ENCODE data around the gene ZNF275. TPM values are rescaled to one million over a fixed set of nuclear protein-coding genes. Genes with fewer than 3 reads are reported as not detected.

The ZNF275 gene
- total and polyA plus RNA-seq, 2 donors (not counting 1 experiment from before 2014, with no cell fraction given): 8.8 to 17.6 TPM

- no peaks in the 10 kb centered on the region for H3K4me1 ChIP-seq (ENCODE audit: control insufficient read depth in 2 of 2, insufficient read depth in 2 of 2, low read length in 2 of 2)
- WGBS (ENCODE audit: insufficient coverage): 100% methylated on average over 7 of the region's 9 CpGs
Measured at GRCh38 chrX:153379508-153379907, 45.6 kb downstream of the ZNF275 start.

DNA sequence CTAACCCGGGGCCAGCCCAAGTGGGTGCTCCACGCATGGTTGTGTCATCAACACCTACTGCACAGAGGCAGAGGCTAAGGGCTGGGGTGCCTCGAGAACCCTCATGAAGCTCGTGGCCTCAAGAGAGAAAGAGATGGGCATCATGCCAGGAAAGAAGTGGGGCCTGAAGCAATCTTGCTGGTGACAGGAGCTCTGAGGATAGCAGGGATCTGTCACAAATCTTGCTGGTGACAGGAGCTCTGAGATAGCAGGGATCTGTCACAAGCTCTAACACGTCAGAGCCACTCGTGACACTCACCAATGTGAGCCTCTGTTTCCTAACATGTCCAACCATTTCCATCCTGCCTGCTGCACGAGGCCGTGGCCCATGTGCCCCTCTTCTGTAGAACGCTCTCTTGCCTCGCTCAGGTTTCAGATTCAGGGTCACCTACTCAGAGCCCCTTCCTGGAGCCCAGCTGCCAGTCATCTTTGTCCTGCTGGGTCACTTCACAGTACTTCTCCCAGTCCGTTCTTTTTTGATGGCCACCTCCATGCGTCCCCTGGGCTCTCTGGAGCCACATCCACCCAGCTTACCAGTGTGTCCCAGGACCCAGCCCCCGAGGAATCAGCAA is 46.1 kb downstream of the ZNF275 start:
- ChIA-PET POLR2A (no interaction called here), CTCF (interaction anchor here (0.6 kb wide), 1 partner anchor 61 kb away, joined by 3 read pairs; no protein-coding TSS in a partner anchor)
- H3K27ac ChIP-seq (ENCODE audit: low read length in 2 of 2): no peak overlapping the region
- intact Hi-C loops (cut with micrococcal nuclease): no loop called here
- ATAC-seq (ENCODE audit: low read depth) (no peak), DNase-seq (no peak)
- Mint-ChIP-seq H3K4me1 (no peaks in the 10 kb centered on the region), H3K27ac (no peak overlapping the region), H3K27me3 (no peaks in the 10 kb centered on the region), H3K4me3 (no peak overlapping the region), H3K9me3 (ENCODE audit: insufficient read depth) (no peaks in the 10 kb centered on the region)
- TF ChIP-seq EZH2 (IDR thresholded peaks at IDR 0.05; ENCODE audit: borderline replicate concordance, insufficient read depth, low read depth, low read length, poor library complexity, severe bottlenecking): no peak
- TF ChIP-seq, protein P1, sequence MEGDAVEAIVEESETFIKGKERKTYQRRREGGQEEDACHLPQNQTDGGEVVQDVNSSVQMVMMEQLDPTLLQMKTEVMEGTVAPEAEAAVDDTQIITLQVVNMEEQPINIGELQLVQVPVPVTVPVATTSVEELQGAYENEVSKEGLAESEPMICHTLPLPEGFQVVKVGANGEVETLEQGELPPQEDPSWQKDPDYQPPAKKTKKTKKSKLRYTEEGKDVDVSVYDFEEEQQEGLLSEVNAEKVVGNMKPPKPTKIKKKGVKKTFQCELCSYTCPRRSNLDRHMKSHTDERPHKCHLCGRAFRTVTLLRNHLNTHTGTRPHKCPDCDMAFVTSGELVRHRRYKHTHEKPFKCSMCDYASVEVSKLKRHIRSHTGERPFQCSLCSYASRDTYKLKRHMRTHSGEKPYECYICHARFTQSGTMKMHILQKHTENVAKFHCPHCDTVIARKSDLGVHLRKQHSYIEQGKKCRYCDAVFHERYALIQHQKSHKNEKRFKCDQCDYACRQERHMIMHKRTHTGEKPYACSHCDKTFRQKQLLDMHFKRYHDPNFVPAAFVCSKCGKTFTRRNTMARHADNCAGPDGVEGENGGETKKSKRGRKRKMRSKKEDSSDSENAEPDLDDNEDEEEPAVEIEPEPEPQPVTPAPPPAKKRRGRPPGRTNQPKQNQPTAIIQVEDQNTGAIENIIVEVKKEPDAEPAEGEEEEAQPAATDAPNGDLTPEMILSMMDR (IDR thresholded peaks at IDR 0.05): no peak
- H3K27me3 ChIP-seq (replicated peaks in 1 of 4; ENCODE audit: control extremely low read depth in 1 of 4, control insufficient read depth in 3 of 4, insufficient read depth in 4 of 4, low read length in 3 of 4): peaks cover 0 to 3% (median 0%) of the 10 kb centered on the region in 4 experiments
- H3K79me2 ChIP-seq (ENCODE audit: control insufficient read depth, insufficient read depth, low read length): no peaks in the 10 kb centered on the region
- H3K4me2 ChIP-seq (replicated peaks; ENCODE audit: low read depth, low read length, poor library complexity, severe bottlenecking): no peak overlapping the region
- H2AFZ ChIP-seq (ENCODE audit: insufficient read depth, low read depth, low read length, poor library complexity, severe bottlenecking): no peak overlapping the region
- H3K9me3 ChIP-seq (ENCODE audit: control extremely low read depth in 1 of 3, control insufficient read depth in 2 of 3, insufficient read depth in 1 of 3, low read length in 2 of 3): no peaks in the 10 kb centered on the region
- 73% methylated on average over 10 of the region's 13 CpGs for WGBS (ENCODE audit: insufficient coverage)
- H3K4me1 ChIP-seq (ENCODE audit: control insufficient read depth in 2 of 2, insufficient read depth in 2 of 2, low read length in 2 of 2): no peaks in the 10 kb centered on the region
- H3K4me3 ChIP-seq (ENCODE audit: control extremely low read depth in 1 of 5, extremely low read depth in 1 of 5, insufficient read depth in 1 of 5, low read depth in 2 of 5, low read length in 4 of 5): no peak overlapping the region
- no peaks in the 10 kb centered on the region for H3K36me3 ChIP-seq (replicated peaks in 1 of 2; ENCODE audit: control extremely low read depth in 1 of 2, control insufficient read depth in 1 of 2, extremely low read depth in 1 of 2, insufficient read depth in 2 of 2, low read length in 1 of 2)
- no peaks in the 10 kb centered on the region for H4K20me1 ChIP-seq (ENCODE audit: control insufficient read depth, insufficient read depth, low read length, poor library complexity, severe bottlenecking)
- no peak overlapping the region for H3K9ac ChIP-seq (ENCODE audit: low read length)

More at GRCh38 chrX:153379508-153379907, 45.6 kb downstream of the ZNF275 start:
- H3K4me3 Mint-ChIP-seq: no peak overlapping the region
- POLR2A ChIA-PET: no interaction called here
- no peak overlapping the region for H3K27ac Mint-ChIP-seq
- no peaks in the 10 kb centered on the region for H3K36me3 ChIP-seq (replicated peaks in 1 of 2; ENCODE audit: control extremely low read depth in 1 of 2, control insufficient read depth in 1 of 2, extremely low read depth in 1 of 2, insufficient read depth in 2 of 2, low read length in 1 of 2)
- no peak for DNase-seq
- no peaks in the 10 kb centered on the region for H4K20me1 ChIP-seq (ENCODE audit: control insufficient read depth, insufficient read depth, low read length, poor library complexity, severe bottlenecking)
- H3K9me3 ChIP-seq (ENCODE audit: control extremely low read depth in 1 of 3, control insufficient read depth in 2 of 3, insufficient read depth in 1 of 3, low read length in 2 of 3): no peaks in the 10 kb centered on the region
- no peak overlapping the region for H2AFZ ChIP-seq (ENCODE audit: insufficient read depth, low read depth, low read length, poor library complexity, severe bottlenecking)
- H3K4me2 ChIP-seq (replicated peaks; ENCODE audit: low read depth, low read length, poor library complexity, severe bottlenecking): no peak overlapping the region
- H3K27me3 ChIP-seq (replicated peaks in 1 of 4; ENCODE audit: control extremely low read depth in 1 of 4, control insufficient read depth in 3 of 4, insufficient read depth in 4 of 4, low read length in 3 of 4): peaks cover 0 to 3% (median 0%) of the 10 kb centered on the region in 4 experiments
- no peaks in the 10 kb centered on the region for H3K27me3 Mint-ChIP-seq
- no peak overlapping the region for H3K27ac ChIP-seq (ENCODE audit: low read length in 2 of 2)
- intact Hi-C loops (cut with micrococcal nuclease): no loop called here
- H3K4me3 ChIP-seq (ENCODE audit: control extremely low read depth in 1 of 5, extremely low read depth in 1 of 5, insufficient read depth in 1 of 5, low read depth in 2 of 5, low read length in 4 of 5): no peak overlapping the region
- H3K9me3 Mint-ChIP-seq (ENCODE audit: insufficient read depth): no peaks in the 10 kb centered on the region
- no peak overlapping the region for H3K9ac ChIP-seq (ENCODE audit: low read length)
- TF ChIP-seq, protein P1 (IDR thresholded peaks at IDR 0.05): no peak
- no peak for TF ChIP-seq EZH2 (IDR thresholded peaks at IDR 0.05; ENCODE audit: borderline replicate concordance, insufficient read depth, low read depth, low read length, poor library complexity, severe bottlenecking)
- H3K79me2 ChIP-seq (ENCODE audit: control insufficient read depth, insufficient read depth, low read length): no peaks in the 10 kb centered on the region
- CTCF ChIA-PET: no interaction called here
- no peaks in the 10 kb centered on the region for H3K4me1 Mint-ChIP-seq
- ATAC-seq (ENCODE audit: low read depth): no peak
